OCI-M2 (cell line): ENCODE data around the gene EDAR.

Experiments
- DNase-seq: peaks from one replicate; lab custom pipeline; 2025; ENCODE audit not compliant: unreplicated experiment; lab: John Stamatoyannopoulos, UW

EDAR gene

GRCh38 chr2:108925735-108926134, 63.3 kb downstream of the EDAR start:
- DNase-seq: no peak

DNA sequence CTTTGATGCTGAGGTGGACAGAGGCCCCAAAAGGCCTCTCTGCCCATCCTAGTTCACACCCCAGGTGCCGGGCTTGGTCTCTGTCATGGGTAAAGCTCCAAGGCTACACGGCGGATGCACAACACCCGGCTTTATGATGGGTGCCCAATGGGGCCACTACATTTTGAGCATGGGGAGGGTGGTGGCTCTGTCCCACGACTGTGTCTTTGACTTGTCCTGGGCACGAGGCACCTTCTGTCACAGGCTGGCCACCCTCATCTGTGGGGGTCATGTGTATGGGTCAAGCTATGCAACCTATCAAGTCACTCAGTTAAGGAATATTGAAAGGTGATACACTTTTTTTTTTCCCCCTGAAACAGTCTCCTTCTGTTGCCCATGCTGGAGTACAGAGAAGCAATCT, 63.7 kb downstream of the EDAR start:
- DNase-seq: no peak

- DNase-seq: no peak
Measured at GRCh38 chr2:108924580-108925251, 64.3 kb downstream of the EDAR start.

GRCh38 chr2:108923736-108924579, 65.1 kb downstream of the EDAR start:
- no peak for DNase-seq

- no peak for DNase-seq
Measured at GRCh38 chr2:108923019-108923700, 65.9 kb downstream of the EDAR start.

DNA sequence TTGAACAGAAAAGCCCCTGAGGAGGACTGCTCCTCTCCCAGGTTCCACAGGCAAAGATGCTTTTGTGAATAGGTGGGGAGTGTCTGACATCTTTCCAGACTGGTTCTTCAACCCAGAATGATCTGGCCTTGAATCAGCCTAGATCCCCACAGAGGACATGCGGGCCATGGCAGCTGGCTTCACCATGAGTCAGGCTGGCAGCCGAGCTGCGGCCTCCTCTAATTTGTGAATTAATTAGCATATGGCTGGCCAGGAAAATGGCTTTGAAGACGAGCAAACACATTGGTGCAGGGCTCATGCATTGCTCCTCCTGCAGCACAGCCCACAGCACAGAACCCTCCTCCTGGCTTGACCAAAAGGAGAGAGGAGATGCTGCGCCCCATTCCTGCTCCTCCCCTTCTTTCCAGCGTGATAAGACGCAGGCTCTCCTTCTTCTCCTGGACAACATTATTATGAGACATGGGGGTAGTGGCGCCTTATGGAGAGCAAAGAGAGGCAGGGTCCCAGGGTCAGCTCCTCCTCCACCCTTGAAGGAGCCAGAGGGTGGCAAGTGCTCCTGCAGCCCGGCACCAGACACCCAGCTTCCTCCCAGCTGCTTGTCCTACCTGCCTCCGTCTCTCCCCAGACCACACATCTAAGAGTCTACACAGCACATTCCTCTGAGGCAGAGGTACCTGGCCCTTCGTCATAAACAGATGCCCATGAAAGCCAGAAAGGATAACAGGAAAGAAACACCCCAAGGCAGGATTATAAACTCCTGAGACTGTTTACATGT, 66.7 kb downstream of the EDAR start:
- no peak for DNase-seq

DNA sequence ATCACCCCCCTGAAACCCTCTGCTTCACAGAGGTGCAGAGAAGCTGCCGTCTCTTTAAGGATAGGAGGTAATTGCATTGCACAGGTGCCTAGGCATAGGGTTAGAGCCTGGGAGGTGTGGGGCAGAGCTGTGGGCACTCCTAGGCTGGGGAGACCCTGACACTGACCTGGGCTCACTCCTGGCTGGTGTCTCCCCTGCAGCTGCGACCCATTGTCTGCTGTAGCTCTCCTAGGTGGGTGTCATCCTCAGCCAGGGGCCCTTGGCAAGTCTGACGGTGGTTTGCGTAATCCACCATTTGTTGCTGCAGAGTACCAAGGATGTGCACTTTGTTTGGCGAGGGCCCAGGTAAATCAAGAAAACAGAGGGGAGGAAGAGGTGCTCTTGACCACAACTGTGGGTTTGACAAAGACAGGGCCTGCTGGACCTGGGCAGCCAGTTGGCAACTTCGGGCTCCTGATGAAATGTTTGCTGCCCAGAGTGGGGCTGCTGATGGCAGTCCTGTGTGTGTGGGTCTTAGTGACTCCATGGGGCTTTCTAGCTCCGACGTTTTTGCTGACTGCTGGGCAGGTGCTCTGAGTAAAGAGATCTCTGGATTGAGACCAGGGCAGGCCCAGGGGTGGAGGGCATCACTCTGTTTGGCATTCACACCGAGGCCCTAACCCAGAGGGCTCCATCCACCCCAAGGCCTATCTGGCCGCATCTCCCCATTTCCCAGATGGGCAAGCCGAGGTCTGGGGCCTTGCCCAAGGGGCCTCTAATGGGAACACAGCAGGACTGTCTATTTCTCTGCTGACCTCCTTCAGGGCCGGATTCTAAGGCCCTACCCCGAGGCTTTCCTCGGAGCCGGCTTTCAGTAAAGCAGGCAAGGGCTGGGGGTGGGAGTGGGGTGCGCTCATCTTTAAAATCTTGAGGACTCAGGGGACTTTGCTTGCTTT, 67.7 kb downstream of the EDAR start:
- DNase-seq: no peak

DNA sequence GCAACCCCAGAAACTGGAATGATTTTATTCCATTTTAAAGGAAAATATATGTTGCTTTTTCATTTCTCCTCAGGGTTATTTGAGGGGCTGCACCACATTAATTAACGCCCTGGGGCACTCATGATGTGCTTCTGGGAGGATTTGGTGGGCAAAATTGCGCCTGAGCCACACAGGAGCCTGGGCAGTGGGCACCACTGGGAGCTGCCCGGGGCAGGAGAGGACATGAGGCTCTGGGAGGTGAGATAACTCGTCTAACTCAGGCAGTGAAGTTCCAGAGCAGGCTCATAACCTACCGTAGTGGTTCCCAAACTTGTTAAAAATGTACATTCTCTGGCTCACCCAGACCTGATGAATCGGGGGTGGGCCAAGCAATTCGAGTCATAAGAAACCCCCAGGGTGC, 68.3 kb downstream of the EDAR start:
- no peak for DNase-seq

- no peak for DNase-seq
Measured at GRCh38 chr2:108919571-108920373, 69.2 kb downstream of the EDAR start.

- DNase-seq: no peak
Measured at GRCh38 chr2:108918941-108919341, 70.1 kb downstream of the EDAR start.

DNA sequence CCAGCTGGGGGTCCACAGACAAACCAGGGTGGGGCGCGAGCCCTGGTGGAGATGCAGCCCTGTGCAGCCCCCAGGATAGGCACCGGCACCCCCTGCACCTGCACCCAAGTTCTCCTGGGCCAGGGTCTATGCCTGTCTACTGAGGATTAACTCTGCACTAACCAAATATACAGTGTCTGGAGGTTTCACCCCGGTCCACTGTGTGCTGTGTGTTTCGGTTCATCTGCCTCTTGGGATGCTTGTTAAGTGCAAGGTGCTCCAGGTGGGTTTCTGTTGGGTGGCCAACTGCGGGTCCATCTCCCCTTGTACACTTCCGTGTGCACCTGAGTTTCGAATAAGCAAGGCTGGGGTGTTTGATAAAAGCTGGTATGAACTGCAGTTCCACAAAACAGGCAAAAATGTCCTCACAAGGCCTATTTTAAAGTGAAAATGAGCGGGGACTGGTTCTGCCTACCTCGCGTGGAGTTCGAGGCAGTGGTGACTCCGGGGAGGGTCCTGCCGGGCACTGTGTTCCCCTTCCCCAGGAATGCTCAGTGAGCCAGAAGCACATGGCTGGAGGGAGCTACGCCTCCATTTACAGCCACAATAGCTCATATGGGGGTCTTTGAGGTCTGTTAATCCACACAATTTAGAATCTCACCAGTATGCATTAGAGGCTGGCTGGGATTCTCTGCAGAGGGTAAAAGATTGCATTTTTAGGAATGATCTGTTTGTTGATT, 70.7 kb downstream of the EDAR start:
- DNase-seq: no peak

DNA sequence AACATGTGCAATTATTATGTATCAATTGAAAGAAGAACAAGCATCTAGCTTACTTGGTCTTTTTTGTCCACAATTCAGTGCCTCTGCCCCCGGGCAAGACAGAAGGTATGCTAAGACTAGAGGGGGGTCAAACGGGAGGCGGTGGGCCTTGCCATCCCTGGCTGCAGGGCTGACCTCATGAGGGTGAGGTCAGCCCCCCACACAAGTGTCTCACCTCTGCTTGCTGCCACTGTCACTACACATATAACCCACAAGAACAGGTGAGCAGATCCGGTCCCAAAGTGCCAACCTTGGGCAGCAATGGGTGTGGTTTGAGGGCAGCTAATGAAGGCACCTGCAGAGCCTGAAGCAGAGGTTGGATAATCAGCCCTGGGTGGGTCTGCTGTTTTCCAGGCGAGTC, 71.5 kb downstream of the EDAR start:
- DNase-seq: no peak

GRCh38 chr2:108916796-108917421, 72.1 kb downstream of the EDAR start:
- DNase-seq: no peak

DNA sequence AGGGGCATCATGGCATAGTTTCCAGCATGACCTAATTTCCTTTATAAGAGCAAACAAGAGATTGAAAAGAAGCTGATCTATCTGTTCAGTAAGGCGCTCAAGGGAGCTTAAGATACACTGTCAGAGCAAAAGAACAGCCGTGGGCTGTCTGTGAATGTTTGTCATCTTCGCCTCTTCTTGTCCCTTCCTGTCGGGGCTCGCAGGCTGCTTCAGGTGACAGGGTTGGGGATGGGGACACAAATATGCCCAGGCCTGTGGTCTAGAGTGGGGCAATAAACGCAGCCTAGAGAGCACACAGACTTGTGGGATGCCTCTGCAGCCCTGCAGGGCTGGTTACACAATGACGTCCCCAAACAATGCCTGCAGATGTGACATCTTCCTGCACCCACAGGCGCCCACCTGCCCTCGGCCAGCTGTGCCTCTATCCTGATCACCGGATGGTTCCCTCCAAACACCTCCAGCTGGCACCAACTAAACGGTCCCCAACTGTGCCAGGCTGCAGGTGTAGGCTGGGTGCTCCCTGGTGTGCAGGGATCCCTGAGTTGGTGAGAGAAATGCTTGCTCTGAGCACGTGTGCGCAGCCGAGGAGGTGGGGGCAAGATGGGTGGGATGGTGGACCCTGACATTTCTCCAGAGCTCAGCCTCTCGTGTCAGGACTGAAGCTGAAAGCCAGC, 72.8 kb downstream of the EDAR start:
- no peak for DNase-seq

DNA sequence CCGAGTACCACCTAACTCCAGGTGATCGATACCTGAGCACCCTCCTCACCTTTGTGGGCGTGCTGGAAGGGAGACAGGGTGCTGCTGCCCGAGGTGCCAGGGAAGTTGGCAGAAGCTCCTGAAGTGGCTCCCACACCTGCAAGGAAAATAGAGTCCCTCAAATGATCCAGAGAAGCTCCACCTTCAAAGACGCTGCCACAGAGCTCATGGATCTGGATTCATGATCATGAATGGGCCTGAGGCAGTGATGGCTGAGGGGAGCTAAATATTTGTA, 76.5 kb downstream of the EDAR start:
- no peak for DNase-seq

GRCh38 chr2:108911807-108912628, 77.0 kb downstream of the EDAR start:
- no peak for DNase-seq

DNA sequence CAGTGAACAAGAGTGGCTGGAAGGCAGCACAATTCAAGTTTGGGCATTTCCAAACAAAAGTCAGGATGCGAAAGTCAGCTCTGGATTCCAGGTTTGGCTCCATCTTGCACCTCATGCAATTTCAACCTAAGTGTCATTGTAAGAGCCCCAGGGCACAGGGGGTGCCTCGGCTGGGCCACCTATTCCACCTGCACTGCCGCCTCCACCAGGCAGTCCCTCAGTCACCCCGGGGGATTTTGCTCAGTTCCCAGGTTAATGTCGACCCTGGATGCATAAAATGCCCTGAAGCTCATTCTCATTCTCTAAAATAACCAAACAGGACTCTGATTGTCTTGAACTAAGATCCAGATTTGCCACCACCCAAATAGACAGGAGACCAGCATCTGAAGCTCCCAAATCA, 77.6 kb downstream of the EDAR start:
- DNase-seq: no peak
